AG09309 (cell line): ENCODE results near the gene SLC44A5.
"Not testable (repeated sequence)": the region's sequence is repeated elsewhere in the genome, so short reads cannot be mapped to it uniquely, and the experiment has no call there.

ENCODE experiments used
- DNase-seq: peaks from one replicate; pipeline ENCODE4 v3.0.0-alpha.2; 2010; ENCODE audit warnings: low read depth
- H3K4me3 ChIP-seq: 2 replicates; pipeline ENCODE4 v1.5.1; 2011; ENCODE audit warnings: mild to moderate bottlenecking, low read depth, low read length, moderate library complexity; ENCODE audit not compliant: control insufficient read depth
- CTCF ChIP-seq: IDR thresholded peaks from 2 replicates; pipeline ENCODE4 v1.5.1; 2011; ENCODE audit warnings: mild to moderate bottlenecking, low read depth, low read length, inconsistent platforms; ENCODE audit not compliant: insufficient read depth, control insufficient read depth; ENCODE audit errors: missing control alignments

The SLC44A5 gene

GRCh38 chr1:75276385-75276784, 334.5 kb downstream of the SLC44A5 start:
- H3K4me3 ChIP-seq: no peak overlapping the region
- no peak for DNase-seq
- TF ChIP-seq CTCF: no peak

GRCh38 chr1:75275631-75276030, 335.3 kb downstream of the SLC44A5 start:
- DNase-seq: no peak
- no peak overlapping the region for H3K4me3 ChIP-seq
- no peak for TF ChIP-seq CTCF

GRCh38 chr1:75274920-75275506, 335.9 kb downstream of the SLC44A5 start:
- TF ChIP-seq CTCF: no peak
- no peak overlapping the region for H3K4me3 ChIP-seq

GRCh38 chr1:75273110-75273509, 337.8 kb downstream of the SLC44A5 start:
- no peak overlapping the region for H3K4me3 ChIP-seq
- TF ChIP-seq CTCF: no peak
- DNase-seq: no peak

More at GRCh38 chr1:75274920-75275506, 335.9 kb downstream of the SLC44A5 start:
- no peak for DNase-seq

- DNase-seq: no peak
- peak; percentile 46 for TF ChIP-seq CTCF
- no peak overlapping the region for H3K4me3 ChIP-seq
Observed at GRCh38 chr1:75265792-75266191, 345.1 kb downstream of the SLC44A5 start.

- no peak for DNase-seq
- H3K4me3 ChIP-seq: no peak overlapping the region
- no peak for TF ChIP-seq CTCF
Observed at GRCh38 chr1:75264112-75264511, 346.8 kb downstream of the SLC44A5 start.

GRCh38 chr1:75263616-75264015, 347.3 kb downstream of the SLC44A5 start:
- not testable (repeated sequence) for H3K4me3 ChIP-seq, DNase-seq

GRCh38 chr1:75261946-75262345, 349.0 kb downstream of the SLC44A5 start:
- DNase-seq: not testable (repeated sequence)

More at GRCh38 chr1:75261946-75262345, 349.0 kb downstream of the SLC44A5 start:
- not testable (repeated sequence) for H3K4me3 ChIP-seq
